ENCODE data around the gene HSPG2. TPM values are rescaled to one million over a fixed set of nuclear protein-coding genes. Genes with fewer than 3 reads are reported as not detected.
"Not testable (repeated sequence)": the region's sequence is repeated elsewhere in the genome, so short reads cannot be mapped to it uniquely, and the experiment has no call there.

Gene HSPG2
- 257 TPM for total RNA-seq
- long read RNA-seq, transcript HSPG2-211 (11 exons, 3,586 nt) = major isoform, 12 of 215 reads
- long read RNA-seq, partial matches to known transcripts = 137 of 215 reads
- long read RNA-seq, other reads (novel, unspliced or antisense) = 64 of 215 reads

GRCh38 chr1:21937034-21937371, at the start of gene HSPG2:
Gene HSPG2, minus strand, starts transcription at chr1:21937310. Its CDS starts 93 bp downstream, at chr1:21937217.
- Histone ChIP-seq H3K27me3 (ENCODE audit: low read depth) (no peaks in the 10 kb centered on the region), H3K9me3 (replicated peaks) (no peaks in the 10 kb centered on the region), H3K4me1 (peaks cover 94% of the 10 kb centered on the region), H3K27ac (replicated peaks) (peak within 1 kb of the TSS; percentile 96), H3K4me3 (peak within 1 kb of the TSS; percentile 75), H3K36me3 (peaks cover 4% of the 10 kb centered on the region)
- intact Hi-C loops (cut with micrococcal nuclease) = no loop called here
- TF ChIP-seq CTCF (IDR thresholded peaks at IDR 0.05; ENCODE audit: borderline replicate concordance) = no peak
- no peak for DNase-seq

GRCh38 chr1:21986386-21986785, 49.3 kb upstream of the HSPG2 start:
- intact Hi-C loops (cut with micrococcal nuclease) = not testable (repeated sequence)

GRCh38 chr1:21985893-21986292, 48.8 kb upstream of the HSPG2 start:
- H3K4me3 ChIP-seq; H3K4me1 ChIP-seq; DNase-seq; H3K27ac ChIP-seq (replicated peaks); H3K36me3 ChIP-seq; H3K9me3 ChIP-seq (replicated peaks); intact Hi-C loops (cut with micrococcal nuclease); H3K27me3 ChIP-seq (ENCODE audit: low read depth): not testable (repeated sequence)

More at GRCh38 chr1:21986386-21986785, 49.3 kb upstream of the HSPG2 start:
- H3K9me3 ChIP-seq (replicated peaks); H3K36me3 ChIP-seq; H3K27ac ChIP-seq (replicated peaks); DNase-seq; H3K4me3 ChIP-seq; H3K27me3 ChIP-seq (ENCODE audit: low read depth); H3K4me1 ChIP-seq: not testable (repeated sequence)

- H3K27me3 ChIP-seq (ENCODE audit: low read depth); H3K36me3 ChIP-seq; H3K4me3 ChIP-seq; H3K9me3 ChIP-seq (replicated peaks); intact Hi-C loops (cut with micrococcal nuclease); H3K4me1 ChIP-seq; H3K27ac ChIP-seq (replicated peaks); DNase-seq: not testable (repeated sequence)
Observed at GRCh38 chr1:21983539-21983938, 46.4 kb upstream of the HSPG2 start.

- H3K27me3 ChIP-seq (ENCODE audit: low read depth); H3K4me3 ChIP-seq; DNase-seq; H3K27ac ChIP-seq (replicated peaks); H3K4me1 ChIP-seq; H3K36me3 ChIP-seq; intact Hi-C loops (cut with micrococcal nuclease); H3K9me3 ChIP-seq (replicated peaks): not testable (repeated sequence)
Observed at GRCh38 chr1:21982122-21982521, 45.0 kb upstream of the HSPG2 start.

- H3K9me3 ChIP-seq (replicated peaks); H3K27me3 ChIP-seq (ENCODE audit: low read depth); H3K4me1 ChIP-seq; DNase-seq; intact Hi-C loops (cut with micrococcal nuclease); H3K36me3 ChIP-seq; H3K27ac ChIP-seq (replicated peaks); H3K4me3 ChIP-seq: not testable (repeated sequence)
Observed at GRCh38 chr1:21981253-21981652, 44.1 kb upstream of the HSPG2 start.

GRCh38 chr1:21980515-21981220, 43.6 kb upstream of the HSPG2 start:
- H3K4me1 ChIP-seq; H3K36me3 ChIP-seq; intact Hi-C loops (cut with micrococcal nuclease); DNase-seq; H3K4me3 ChIP-seq; H3K27ac ChIP-seq (replicated peaks); H3K9me3 ChIP-seq (replicated peaks); H3K27me3 ChIP-seq (ENCODE audit: low read depth): not testable (repeated sequence)
- TF ChIP-seq CTCF (IDR thresholded peaks at IDR 0.05; ENCODE audit: borderline replicate concordance) = peak; percentile 7

GRCh38 chr1:21978209-21978608, 41.1 kb upstream of the HSPG2 start:
- intact Hi-C loops (cut with micrococcal nuclease); H3K36me3 ChIP-seq; DNase-seq; H3K27ac ChIP-seq (replicated peaks); H3K27me3 ChIP-seq (ENCODE audit: low read depth); H3K9me3 ChIP-seq (replicated peaks); H3K4me3 ChIP-seq; H3K4me1 ChIP-seq: not testable (repeated sequence)

- H3K4me1 ChIP-seq; H3K9me3 ChIP-seq (replicated peaks); DNase-seq; H3K27me3 ChIP-seq (ENCODE audit: low read depth); intact Hi-C loops (cut with micrococcal nuclease); H3K36me3 ChIP-seq; H3K4me3 ChIP-seq; H3K27ac ChIP-seq (replicated peaks): not testable (repeated sequence)
Observed at GRCh38 chr1:21976703-21977239, 39.7 kb upstream of the HSPG2 start, which contains the start of gene CELA3B. Gene CELA3B, plus strand, starts transcription at chr1:21977022. Its CDS starts 18 bp downstream, at chr1:21977040.

GRCh38 chr1:21975296-21975695, 38.2 kb upstream of the HSPG2 start:
- H3K9me3 ChIP-seq (replicated peaks); H3K4me3 ChIP-seq; H3K4me1 ChIP-seq; DNase-seq; intact Hi-C loops (cut with micrococcal nuclease); H3K27me3 ChIP-seq (ENCODE audit: low read depth); H3K36me3 ChIP-seq: not testable (repeated sequence)
- peak overlapping the region; percentile 50 for H3K27ac ChIP-seq (replicated peaks)

GRCh38 chr1:21974699-21975098, 37.6 kb upstream of the HSPG2 start:
- intact Hi-C loops (cut with micrococcal nuclease); DNase-seq; H3K4me3 ChIP-seq; H3K9me3 ChIP-seq (replicated peaks); H3K27me3 ChIP-seq (ENCODE audit: low read depth); H3K36me3 ChIP-seq; H3K4me1 ChIP-seq: not testable (repeated sequence)
- H3K27ac ChIP-seq (replicated peaks) = peak overlapping the region; percentile 50

GRCh38 chr1:21973948-21974347, 36.8 kb upstream of the HSPG2 start:
- H3K9me3 ChIP-seq (replicated peaks); H3K36me3 ChIP-seq; H3K27me3 ChIP-seq (ENCODE audit: low read depth); H3K4me1 ChIP-seq; H3K4me3 ChIP-seq; intact Hi-C loops (cut with micrococcal nuclease); DNase-seq: not testable (repeated sequence)
- peak overlapping the region; percentile 50 for H3K27ac ChIP-seq (replicated peaks)

All from left ventricle myocardium inferior (tissue), 1 donor.